Measurements from ENCODE around the gene EHMT2. TPM values are rescaled to one million over a fixed set of nuclear protein-coding genes. Genes with fewer than 3 reads are reported as not detected.

EHMT2 gene
- total and polyA plus RNA-seq, 2 of the 13 experiments (the other 11 are each of a cell fraction or from before 2014, with no cell fraction given), result 55.2 to 69.2 TPM

DNA sequence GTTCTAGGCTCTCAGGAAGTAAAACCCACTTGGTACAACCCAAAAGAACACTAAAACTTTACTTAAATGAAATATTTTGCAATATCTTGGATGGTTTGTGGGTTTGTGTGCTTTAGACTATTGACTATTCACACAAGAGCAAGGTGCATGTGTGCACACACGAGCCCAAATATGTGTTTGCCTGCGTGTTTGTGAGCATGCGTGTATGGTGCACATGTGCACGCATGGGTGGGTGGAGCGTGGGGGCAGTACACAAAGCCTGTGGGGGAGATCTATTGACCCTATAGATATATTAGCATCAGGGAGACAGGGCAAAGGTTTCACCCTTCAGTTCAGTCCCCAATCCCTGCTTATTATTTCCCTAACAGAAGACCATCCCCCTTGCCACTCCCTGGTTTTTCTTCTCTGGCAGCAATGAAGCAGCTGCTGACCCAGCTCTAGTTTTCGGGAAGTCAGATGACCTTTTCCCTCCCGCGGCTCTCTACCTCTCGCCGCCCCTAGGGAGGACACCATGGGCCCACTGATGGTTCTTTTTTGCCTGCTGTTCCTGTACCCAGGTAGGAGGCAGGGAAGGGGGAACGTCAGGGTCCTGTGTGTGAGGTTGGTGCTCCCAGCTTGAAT, 29.9 kb upstream of the EHMT2 start, which contains the start of gene C2 (continued):
- TF ChIP-seq, protein P1, sequence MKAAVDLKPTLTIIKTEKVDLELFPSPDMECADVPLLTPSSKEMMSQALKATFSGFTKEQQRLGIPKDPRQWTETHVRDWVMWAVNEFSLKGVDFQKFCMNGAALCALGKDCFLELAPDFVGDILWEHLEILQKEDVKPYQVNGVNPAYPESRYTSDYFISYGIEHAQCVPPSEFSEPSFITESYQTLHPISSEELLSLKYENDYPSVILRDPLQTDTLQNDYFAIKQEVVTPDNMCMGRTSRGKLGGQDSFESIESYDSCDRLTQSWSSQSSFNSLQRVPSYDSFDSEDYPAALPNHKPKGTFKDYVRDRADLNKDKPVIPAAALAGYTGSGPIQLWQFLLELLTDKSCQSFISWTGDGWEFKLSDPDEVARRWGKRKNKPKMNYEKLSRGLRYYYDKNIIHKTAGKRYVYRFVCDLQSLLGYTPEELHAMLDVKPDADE (CRISPR knock-in tag; IDR thresholded peaks at IDR 0.05), result no peak
- TF ChIP-seq PLRG1 (conservative IDR thresholded peaks at IDR 0.05), result no peak
- peak; percentile 23; the same call in 1 of the 2 replicates for TF ChIP-seq SSRP1 (CRISPR knock-in tag; IDR thresholded peaks at IDR 0.05)
- no peak for TF ChIP-seq POLR2AphosphoS2 (IDR thresholded peaks at IDR 0.05; ENCODE audit: low read depth, low read length)
- TF ChIP-seq ZNF75D (CRISPR knock-in tag; IDR thresholded peaks at IDR 0.05; ENCODE audit: borderline replicate concordance), result no peak
- TF ChIP-seq NCOR1 (IDR thresholded peaks at IDR 0.05; ENCODE audit: borderline replicate concordance, low read length), result peak; percentile 92
- no peak for TF ChIP-seq HES4 (CRISPR knock-in tag; IDR thresholded peaks at IDR 0.05; ENCODE audit: borderline replicate concordance)
- TF ChIP-seq ZNF274 (CRISPR knock-in tag; IDR thresholded peaks at IDR 0.05), result no peak; the same call in 1 of the 2 replicates
- TF ChIP-seq TAF1 (CRISPR knock-in tag; IDR thresholded peaks at IDR 0.05), result peak; percentile 54
- TF ChIP-seq ZKSCAN8 (CRISPR knock-in tag; IDR thresholded peaks at IDR 0.05; ENCODE audit: borderline replicate concordance), result peak; percentile 86
- TF ChIP-seq REXO4 (CRISPR knock-in tag; IDR thresholded peaks at IDR 0.05; ENCODE audit: borderline replicate concordance), result no peak
- TF ChIP-seq, protein P2, sequence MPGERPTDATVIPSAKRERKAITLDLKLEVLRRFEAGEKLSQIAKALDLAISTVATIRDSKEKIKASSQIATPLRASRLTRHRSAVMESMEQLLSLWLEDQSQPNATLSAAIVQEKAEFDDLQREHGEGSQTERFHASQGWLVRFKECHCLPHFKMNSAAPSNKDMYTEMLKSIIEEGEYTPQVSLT (CRISPR knock-in tag; IDR thresholded peaks at IDR 0.05; ENCODE audit: borderline replicate concordance, low read depth), result no peak
- no peak for TF ChIP-seq ZNF296 (CRISPR knock-in tag; conservative IDR thresholded peaks at IDR 0.05)
- TF ChIP-seq ATAD3A (CRISPR knock-in tag; IDR thresholded peaks at IDR 0.05), result no peak
- TF ChIP-seq ARHGAP35 (CRISPR knock-in tag; IDR thresholded peaks at IDR 0.05; ENCODE audit: borderline replicate concordance), result no peak
- TF ChIP-seq SMARCC2 (IDR thresholded peaks at IDR 0.05), result 0 out of 2 replicates have a peak, but pooled peaks have one; percentile 29
- TF ChIP-seq PPARG (CRISPR knock-in tag; conservative IDR thresholded peaks at IDR 0.05), result peak; percentile 86
- TF ChIP-seq, protein P3, sequence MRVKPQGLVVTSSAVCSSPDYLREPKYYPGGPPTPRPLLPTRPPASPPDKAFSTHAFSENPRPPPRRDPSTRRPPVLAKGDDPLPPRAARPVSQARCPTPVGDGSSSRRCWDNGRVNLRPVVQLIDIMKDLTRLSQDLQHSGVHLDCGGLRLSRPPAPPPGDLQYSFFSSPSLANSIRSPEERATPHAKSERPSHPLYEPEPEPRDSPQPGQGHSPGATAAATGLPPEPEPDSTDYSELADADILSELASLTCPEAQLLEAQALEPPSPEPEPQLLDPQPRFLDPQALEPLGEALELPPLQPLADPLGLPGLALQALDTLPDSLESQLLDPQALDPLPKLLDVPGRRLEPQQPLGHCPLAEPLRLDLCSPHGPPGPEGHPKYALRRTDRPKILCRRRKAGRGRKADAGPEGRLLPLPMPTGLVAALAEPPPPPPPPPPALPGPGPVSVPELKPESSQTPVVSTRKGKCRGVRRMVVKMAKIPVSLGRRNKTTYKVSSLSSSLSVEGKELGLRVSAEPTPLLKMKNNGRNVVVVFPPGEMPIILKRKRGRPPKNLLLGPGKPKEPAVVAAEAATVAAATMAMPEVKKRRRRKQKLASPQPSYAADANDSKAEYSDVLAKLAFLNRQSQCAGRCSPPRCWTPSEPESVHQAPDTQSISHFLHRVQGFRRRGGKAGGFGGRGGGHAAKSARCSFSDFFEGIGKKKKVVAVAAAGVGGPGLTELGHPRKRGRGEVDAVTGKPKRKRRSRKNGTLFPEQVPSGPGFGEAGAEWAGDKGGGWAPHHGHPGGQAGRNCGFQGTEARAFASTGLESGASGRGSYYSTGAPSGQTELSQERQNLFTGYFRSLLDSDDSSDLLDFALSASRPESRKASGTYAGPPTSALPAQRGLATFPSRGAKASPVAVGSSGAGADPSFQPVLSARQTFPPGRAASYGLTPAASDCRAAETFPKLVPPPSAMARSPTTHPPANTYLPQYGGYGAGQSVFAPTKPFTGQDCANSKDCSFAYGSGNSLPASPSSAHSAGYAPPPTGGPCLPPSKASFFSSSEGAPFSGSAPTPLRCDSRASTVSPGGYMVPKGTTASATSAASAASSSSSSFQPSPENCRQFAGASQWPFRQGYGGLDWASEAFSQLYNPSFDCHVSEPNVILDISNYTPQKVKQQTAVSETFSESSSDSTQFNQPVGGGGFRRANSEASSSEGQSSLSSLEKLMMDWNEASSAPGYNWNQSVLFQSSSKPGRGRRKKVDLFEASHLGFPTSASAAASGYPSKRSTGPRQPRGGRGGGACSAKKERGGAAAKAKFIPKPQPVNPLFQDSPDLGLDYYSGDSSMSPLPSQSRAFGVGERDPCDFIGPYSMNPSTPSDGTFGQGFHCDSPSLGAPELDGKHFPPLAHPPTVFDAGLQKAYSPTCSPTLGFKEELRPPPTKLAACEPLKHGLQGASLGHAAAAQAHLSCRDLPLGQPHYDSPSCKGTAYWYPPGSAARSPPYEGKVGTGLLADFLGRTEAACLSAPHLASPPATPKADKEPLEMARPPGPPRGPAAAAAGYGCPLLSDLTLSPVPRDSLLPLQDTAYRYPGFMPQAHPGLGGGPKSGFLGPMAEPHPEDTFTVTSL (CRISPR knock-in tag; IDR thresholded peaks at IDR 0.05; ENCODE audit: borderline replicate concordance), result peak; percentile 44; the same call in 1 of the 2 replicates
- 0 out of 2 replicates have a peak, but pooled peaks have one; percentile 36 for TF ChIP-seq ZNF451 (CRISPR knock-in tag; IDR thresholded peaks at IDR 0.05)
- TF ChIP-seq, protein P4, sequence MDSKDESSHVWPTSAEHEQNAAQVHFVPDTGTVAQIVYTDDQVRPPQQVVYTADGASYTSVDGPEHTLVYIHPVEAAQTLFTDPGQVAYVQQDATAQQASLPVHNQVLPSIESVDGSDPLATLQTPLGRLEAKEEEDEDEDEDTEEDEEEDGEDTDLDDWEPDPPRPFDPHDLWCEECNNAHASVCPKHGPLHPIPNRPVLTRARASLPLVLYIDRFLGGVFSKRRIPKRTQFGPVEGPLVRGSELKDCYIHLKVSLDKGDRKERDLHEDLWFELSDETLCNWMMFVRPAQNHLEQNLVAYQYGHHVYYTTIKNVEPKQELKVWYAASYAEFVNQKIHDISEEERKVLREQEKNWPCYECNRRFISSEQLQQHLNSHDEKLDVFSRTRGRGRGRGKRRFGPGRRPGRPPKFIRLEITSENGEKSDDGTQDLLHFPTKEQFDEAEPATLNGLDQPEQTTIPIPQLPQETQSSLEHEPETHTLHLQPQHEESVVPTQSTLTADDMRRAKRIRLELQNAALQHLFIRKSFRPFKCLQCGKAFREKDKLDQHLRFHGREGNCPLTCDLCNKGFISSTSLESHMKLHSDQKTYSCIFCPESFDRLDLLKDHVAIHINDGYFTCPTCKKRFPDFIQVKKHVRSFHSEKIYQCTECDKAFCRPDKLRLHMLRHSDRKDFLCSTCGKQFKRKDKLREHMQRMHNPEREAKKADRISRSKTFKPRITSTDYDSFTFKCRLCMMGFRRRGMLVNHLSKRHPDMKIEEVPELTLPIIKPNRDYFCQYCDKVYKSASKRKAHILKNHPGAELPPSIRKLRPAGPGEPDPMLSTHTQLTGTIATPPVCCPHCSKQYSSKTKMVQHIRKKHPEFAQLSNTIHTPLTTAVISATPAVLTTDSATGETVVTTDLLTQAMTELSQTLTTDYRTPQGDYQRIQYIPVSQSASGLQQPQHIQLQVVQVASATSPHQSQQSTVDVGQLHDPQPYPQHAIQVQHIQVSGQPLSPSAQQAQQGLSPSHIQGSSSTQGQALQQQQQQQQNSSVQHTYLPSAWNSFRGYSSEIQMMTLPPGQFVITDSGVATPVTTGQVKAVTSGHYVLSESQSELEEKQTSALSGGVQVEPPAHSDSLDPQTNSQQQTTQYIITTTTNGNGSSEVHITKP (CRISPR knock-in tag; IDR thresholded peaks at IDR 0.05; ENCODE audit: low read depth), result peak; percentile 98

All from HepG2 (cell line).